Right hindlimb (tissue), 1 donor: Measurements from ENCODE around the gene PLEKHG4B.

Experiments
- DNase-seq: peaks from one replicate; pipeline ENCODE4 v3.0.0-alpha.2; 2018

The PLEKHG4B gene

DNA sequence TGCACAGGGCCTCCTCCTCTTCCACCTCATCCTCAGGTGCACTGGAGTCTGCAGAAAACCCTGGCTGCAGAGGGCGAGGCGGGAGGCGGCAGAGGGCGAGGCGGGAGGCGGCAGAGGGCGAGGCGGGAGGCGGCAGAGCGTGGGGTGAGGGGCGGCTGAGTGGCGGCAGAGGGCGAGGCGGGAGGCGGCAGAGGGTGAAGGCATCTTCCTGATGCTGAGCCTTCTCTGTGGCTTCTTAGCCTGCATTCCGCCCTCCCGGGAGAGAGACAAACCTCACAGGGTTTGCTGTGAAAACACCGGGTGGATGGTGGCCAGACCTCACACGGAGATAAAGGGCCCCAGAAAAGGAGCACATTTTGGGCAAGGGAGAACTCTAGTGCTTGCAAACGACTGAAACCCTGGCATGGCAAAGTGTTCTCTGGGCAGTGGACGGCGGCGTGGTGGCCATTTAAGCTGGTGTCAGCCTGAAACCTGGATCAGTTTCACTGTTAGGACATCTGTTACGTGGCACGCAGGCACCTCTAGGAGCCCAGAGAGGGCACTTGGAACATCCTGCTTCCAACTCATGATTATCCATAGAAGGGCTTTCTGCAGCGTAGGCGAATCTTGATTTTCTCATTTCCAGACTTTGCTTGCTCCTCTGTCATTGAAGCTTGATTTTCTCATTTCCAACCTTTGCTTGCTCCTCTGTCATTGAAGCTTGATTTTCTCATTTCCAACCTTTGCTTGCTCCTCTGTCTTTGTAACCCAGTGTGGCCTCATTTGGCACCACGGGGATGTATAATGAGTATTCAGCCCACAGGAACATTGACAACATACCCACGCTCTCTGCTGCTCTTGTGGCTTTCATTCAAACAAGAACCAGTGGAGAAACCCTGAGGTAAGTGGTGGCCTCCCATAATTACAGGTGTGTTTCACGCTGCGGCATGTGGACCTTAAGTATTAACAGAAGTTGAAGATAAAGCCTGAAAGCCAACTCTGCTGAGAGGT is 16.3 kb upstream of the PLEKHG4B start:
- no peak for DNase-seq

GRCh38 chr5:76358-77169 is 15.4 kb upstream of the PLEKHG4B start:
- no peak for DNase-seq

DNA sequence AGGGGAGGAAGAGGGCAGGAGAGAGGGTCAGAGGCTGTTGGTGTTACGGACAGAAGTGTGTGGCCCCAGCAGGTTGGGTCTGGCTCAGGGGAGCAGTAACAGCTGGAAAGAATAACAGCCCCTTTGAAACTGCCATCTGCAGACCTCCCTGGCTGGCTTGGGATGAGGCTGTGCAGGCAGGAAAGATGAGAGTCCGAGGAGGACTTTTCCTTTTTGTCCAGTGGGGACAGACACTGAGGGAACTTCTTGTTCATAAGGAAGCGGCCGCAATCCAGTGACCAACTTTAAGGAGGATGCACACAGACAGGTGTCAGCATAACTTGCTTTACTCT is 14.8 kb upstream of the PLEKHG4B start:
- no peak for DNase-seq

GRCh38 chr5:77546-77945 is 14.4 kb upstream of the PLEKHG4B start:
- DNase-seq, result no peak

- DNase-seq, result no peak
These were observed 13.8 kb upstream of the PLEKHG4B start for GRCh38 chr5:77957-78804.

GRCh38 chr5:78805-79149 is 13.2 kb upstream of the PLEKHG4B start:
- no peak for DNase-seq

DNA sequence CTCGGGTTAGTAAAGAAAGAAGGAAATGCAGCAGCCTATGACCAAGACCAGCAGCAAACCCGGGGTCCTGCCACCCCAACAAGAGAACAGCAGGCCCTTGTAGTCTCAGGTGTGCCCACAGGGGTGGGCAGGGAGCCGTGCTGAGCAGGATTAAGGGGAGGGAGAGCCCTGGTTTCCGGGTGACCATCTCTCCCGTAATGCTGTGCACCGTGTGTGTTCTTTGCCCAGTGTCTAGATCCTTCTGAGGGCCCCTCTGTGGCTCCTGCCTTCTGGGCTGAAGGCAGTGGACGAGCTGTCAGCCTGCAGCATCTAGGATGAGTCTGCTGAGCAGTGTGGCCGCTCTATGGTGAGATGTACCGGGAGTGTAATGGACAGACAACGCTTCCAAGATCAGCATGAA is 12.7 kb upstream of the PLEKHG4B start:
- DNase-seq, result no peak

- DNase-seq, result no peak
These were observed 12.1 kb upstream of the PLEKHG4B start for GRCh38 chr5:79821-80220.

DNA sequence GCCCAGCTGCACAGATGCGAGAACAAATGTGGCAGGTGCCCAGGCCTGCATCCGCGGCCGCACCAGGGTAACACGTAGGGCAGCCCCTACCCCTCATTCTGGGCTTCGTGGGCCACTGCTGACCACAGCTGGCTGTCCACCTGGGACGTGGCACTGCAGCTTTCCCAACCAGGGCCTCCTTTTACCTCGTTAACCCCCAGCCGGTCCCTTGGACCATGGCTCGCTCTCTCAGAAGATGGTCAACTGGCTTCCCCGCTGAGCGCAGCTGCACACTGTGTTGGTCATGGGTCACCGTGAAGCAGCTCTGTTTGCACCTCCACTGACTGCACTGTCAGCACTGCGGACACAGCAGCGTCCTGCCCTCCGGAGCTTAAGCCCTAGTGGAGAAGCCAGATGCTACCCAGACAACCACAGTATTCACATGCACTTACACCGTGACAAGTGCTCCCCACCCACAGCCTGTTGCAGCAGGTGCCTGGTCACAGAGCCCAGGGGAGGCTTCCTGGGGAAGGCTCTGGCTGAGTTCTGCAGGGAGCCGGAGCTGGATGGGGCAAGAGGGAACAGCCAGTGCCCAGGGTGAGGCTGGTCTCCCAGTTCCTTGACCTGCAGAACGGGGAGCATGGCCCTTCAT is 10.5 kb upstream of the PLEKHG4B start:
- DNase-seq, result no peak

DNA sequence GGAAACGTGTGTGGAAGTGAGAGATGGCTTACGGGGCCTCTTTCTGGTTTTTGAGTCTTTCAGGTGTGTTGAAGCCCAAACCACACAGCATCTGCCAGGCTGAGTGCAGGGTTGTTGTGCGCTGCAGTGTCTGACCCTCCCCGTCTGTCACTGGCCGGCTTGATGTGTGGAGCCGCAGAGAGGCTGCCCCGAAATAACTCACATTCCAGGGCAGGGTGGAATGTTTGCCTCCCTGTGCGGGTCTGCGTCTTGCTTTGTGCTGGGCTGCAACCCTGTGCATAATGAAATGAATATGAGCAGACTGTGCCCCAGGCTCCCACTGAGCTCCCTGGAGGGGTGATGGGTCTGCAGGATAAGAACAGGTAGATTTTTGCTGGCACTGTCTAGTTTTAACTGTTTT is 9.9 kb upstream of the PLEKHG4B start:
- no peak for DNase-seq

- DNase-seq, result no peak
These were observed 9.4 kb upstream of the PLEKHG4B start for GRCh38 chr5:82570-82969.

GRCh38 chr5:83029-83428 is 8.9 kb upstream of the PLEKHG4B start:
- no peak for DNase-seq

DNA sequence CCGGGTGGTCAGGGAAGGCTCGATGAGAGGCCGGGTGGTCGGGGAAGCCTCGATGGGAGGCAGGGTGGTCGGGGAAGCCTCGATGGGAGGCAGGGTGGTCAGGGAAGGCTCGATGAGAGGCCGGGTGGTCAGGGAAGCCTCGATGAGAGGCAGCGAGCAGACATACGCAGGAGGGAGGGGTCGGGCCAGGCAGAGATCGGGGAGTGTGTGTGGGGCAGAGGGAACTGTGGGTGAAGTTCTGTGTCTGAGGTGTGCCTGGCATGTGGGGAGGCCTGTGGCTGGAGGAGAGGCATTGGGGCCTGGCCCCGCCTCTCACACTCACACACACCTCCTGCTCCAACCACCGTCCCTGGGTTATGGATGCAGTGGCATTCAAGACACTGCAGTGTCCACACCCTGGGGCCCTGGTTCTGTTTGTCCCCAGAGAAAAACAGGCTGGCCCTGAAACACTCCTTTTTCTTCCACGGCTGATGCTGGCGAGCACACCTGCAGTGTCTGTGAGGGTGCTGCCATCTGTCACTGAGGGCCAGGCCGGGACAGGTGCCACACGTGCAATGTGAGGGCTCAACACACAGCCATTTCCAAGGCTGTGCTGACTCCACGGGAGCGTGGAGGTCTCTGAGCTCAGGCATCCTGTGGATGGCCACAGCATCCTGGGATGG is 6.5 kb upstream of the PLEKHG4B start:
- no peak for DNase-seq

DNA sequence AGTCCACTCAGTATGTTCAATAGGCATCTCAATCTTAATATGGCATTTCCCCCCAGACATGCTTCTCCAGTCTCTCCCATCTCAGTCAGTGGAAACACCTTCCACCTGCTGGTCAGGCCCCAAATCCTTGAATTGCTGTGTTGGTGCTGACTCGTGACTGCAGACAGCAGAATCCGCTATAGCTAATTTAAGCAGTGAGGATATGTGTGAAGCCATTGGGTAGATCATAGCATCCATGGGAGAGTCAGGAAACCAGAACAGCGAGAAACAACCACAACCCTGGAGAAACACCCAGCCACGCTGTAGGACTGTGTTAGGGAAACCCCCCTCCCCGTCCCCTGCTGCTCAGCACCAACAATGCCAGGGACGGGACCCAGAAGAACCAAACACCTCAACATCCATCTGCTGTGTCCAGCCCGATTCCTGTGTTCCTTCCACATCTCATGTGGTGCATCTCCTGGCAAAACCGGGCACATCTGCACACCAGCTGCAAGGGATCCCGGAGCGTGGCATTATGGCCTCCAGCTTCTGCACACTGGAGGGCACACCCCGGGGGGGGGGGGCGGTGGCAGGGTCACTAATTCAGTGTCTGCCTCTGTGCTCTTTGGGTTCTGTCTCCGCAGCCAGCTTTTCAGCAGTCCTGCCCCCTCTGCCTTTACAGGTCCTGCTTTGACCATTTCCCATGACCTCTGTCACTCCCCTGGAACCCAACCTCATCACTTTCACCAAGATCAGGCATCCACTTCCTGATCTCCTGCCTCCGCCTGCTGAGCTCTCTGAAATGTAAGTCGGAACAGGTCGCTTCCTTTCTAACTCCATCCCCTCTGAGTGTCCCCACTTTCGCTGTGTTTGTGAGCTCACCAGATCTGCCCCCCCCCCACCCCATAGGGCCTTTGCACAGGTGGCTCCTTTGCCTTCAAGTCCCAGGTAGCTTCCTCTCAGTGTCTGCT is 2.4 kb upstream of the PLEKHG4B start:
- no peak for DNase-seq

DNA sequence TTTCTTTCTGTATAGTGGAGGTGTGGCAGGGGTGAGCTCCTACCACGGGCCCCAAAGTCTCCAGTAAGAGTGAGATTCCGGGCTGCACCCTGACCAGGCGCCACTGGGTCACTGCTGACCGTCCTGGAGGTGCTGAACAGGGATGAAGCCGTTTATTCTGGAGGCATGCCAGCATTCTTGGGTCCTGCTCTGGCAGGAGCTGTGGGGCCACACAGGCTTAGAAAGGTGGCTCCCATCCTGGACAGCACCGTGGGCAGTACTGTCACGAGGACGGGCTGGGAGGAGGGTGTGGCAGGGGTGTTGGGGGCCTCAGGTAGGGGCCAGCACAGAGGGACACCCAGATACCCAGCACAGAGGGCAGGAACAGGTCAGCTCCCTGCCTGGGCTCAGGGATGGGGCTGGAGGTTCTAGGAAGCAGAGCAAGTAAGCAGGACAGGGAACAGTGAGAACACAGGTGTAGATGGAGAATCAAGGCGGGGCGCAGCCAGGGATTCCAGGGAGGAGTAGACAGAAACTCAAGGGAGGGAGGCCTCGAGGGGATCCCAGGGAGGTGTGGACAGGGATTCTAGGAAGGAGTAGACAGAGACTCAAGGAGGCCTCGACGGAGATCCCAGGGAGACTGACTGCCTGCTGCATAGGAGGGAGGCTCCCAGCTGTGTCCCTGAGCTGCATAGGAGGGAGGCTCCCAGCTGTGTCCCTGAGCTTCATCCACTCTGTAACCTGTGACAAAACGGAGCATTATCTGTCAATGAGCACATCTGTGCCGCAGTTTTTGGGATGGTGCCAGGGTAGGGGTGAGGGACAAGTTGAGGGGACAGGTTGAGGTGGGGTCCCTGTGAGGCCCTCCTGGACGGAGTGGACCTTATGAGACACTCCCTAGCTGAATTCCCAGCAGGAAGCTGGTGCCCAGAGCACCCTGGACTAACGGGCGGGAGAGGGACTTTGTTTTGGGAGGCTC is 1.1 kb upstream of the PLEKHG4B start:
- no peak for DNase-seq

GRCh38 chr5:92401-93220 is 643 bp downstream of the PLEKHG4B start:
- no peak for DNase-seq

DNA sequence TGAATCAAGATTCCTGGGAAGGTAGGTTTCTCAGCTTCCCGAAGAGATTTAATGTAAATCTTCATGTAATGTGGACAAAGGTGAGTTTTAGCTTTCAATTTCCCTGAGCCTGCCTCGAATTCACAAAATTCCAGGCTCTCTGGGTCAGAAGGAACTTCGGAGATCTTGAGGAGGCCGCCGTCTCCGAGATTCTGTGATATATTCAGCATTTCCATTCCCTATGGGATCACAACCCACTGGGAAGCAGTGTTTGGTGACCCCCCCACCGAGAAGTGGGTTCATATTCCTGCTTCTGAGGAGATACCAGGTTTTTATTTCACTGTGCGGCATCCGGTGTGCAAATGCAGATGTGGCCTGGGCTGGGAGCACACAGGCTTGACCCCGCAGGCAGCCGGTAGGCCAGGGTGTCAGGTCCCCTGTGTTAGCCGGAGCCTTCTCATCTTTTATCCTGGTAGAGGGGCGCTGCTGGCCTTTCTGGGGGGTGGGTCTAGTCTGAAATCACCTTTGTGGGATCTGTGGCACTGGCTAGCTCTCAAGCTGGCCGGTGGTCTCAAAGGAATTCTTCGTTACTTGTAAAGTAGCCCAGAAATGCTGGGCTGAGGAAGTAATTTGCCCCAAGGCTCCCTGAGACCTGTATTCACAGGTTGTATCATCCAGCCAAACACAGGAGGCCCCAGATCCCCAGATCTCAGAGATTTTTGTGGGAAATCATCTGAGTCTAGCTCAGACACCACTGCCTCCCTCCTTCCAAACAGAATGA is 1.4 kb downstream of the PLEKHG4B start:
- DNase-seq, result no peak
